Gastroesophageal sphincter (tissue), 2 donors: ENCODE measurements around the gene ING5.

Source experiments
- POLR2A ChIP-seq, 2 donors: fragments of 450-650 bp; IDR thresholded peaks; one replicate each; pipeline ENCODE4 v1.6.1; 2017; ENCODE audit warnings: antibody characterized with exemption in 2 of 2, mild to moderate bottlenecking in 2 of 2, moderate library complexity in 1 of 2
- POLR2AphosphoS5 ChIP-seq: sonication (generic); formaldehyde crosslinking; IDR thresholded peaks from one replicate; pipeline ENCODE4 v1.6.1; 2017; ENCODE audit warnings: antibody characterized with exemption

DNA sequence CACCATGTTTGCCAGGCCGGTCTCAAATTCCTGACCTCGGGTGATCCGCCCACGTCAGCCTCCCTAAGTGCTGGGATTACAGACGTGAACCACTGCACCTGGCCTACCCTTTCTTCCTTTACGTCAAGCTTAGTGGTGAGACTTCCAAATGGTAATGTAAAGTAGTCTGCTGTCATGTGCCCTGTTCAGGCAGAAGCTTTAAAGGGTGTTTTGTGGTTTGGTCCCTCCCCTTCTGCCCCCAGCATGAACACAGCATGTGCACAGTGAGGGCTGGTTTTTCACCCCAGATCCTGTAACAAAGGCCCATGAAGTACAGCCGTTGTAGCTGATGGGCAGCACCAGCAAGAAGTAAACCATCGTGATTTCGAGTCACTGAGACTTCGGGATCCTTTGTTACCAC lies 12.5 kb upstream of the ING5 start:
- TF ChIP-seq POLR2AphosphoS5 (no peak), POLR2A (IDR thresholded peaks at IDR 0.05) (no peak)
